Measurements from ENCODE around the gene TMEM150A. TPM values are rescaled to one million over a fixed set of nuclear protein-coding genes. Genes with fewer than 3 reads are reported as not detected.
A peak's percentile ranks its signal among the peaks of the same experiment; 100 is the strongest.

The TMEM150A gene
- total and polyA plus RNA-seq, 2 of the 13 experiments (the other 11 are each of a cell fraction or from before 2014, with no cell fraction given), result 30.1 to 70.4 TPM

GRCh38 chr2:85561280-85562212 is 41.0 kb downstream of the TMEM150A start, which contains the start of gene GGCX (continued):
- TF ChIP-seq MLXIP (CRISPR knock-in tag; IDR thresholded peaks at IDR 0.05; ENCODE audit: borderline replicate concordance) (no peak; the same call in 1 of the 2 replicates), ZBTB25 (CRISPR knock-in tag; IDR thresholded peaks at IDR 0.05) (peak; percentile 75), KAT8 (CRISPR knock-in tag; IDR thresholded peaks at IDR 0.05) (peak; percentile 96), SMYD3 (CRISPR knock-in tag; IDR thresholded peaks at IDR 0.05) (no peak), HINFP (CRISPR knock-in tag; IDR thresholded peaks at IDR 0.05; ENCODE audit: low read depth) (peak; percentile 91), DBP (CRISPR knock-in tag; IDR thresholded peaks at IDR 0.05; ENCODE audit: not compliant biosample characterization) (no peak), MYNN (CRISPR knock-in tag; IDR thresholded peaks at IDR 0.05; ENCODE audit: low read depth) (peak; percentile 67; the same call in 1 of the 2 replicates), ONECUT2 (CRISPR knock-in tag; IDR thresholded peaks at IDR 0.05) (peak; percentile 38; the same call in 1 of the 2 replicates), HIC2 (CRISPR knock-in tag; IDR thresholded peaks at IDR 0.05; ENCODE audit: low read depth) (peak; percentile 55), ZBTB37 (CRISPR knock-in tag; IDR thresholded peaks at IDR 0.05) (peak; percentile 86; the same call in 1 of the 2 replicates), RAD21 (CRISPR knock-in tag; IDR thresholded peaks at IDR 0.05) (peak; percentile 70), MEIS2 (CRISPR knock-in tag; IDR thresholded peaks at IDR 0.05) (peak; percentile 79; the same call in 1 of the 2 replicates), ZNF704 (CRISPR knock-in tag; IDR thresholded peaks at IDR 0.05; ENCODE audit: borderline replicate concordance) (peak; percentile 86), ZFP1 (CRISPR knock-in tag; IDR thresholded peaks at IDR 0.05) (no peak), ZBTB1 (CRISPR knock-in tag; IDR thresholded peaks at IDR 0.05; ENCODE audit: borderline replicate concordance) (no peak), ZNF629 (CRISPR knock-in tag; conservative IDR thresholded peaks at IDR 0.05) (peak; percentile 18; the same call in 1 of the 2 replicates)
